Neuronal stem cell (in vitro differentiated cells): ENCODE measurements around the gene KCNAB3.
A peak's percentile ranks its signal among the peaks of the same experiment; 100 is the strongest.

Source experiments
- DNase-seq: peaks from one replicate; pipeline ENCODE4 v3.0.0-alpha.2; 2013; ENCODE audit warnings: low spot score
- H2AFZ ChIP-seq: one replicate; pipeline ENCODE4 v1.6.1; 2013; ENCODE audit warnings: mild to moderate bottlenecking, low read length, inconsistent platforms
- H2AK5ac ChIP-seq: 2 replicates; pipeline ENCODE4 v1.6.1; 2013; ENCODE audit warnings: low read depth, mild to moderate bottlenecking, inconsistent platforms, low read length, moderate library complexity, mixed read lengths
- H2BK120ac ChIP-seq: 2 replicates; pipeline ENCODE4 v1.6.1; 2013; ENCODE audit warnings: low read depth, mild to moderate bottlenecking, inconsistent platforms, low read length, moderate library complexity, mixed read lengths
- H2BK12ac ChIP-seq: one replicate; pipeline ENCODE4 v1.6.1; 2013; ENCODE audit warnings: low read length, inconsistent platforms
- H2BK15ac ChIP-seq: 2 replicates; pipeline ENCODE4 v1.6.1; 2013; ENCODE audit warnings: mild to moderate bottlenecking, low read length, inconsistent platforms, mixed read lengths
- H2BK5ac ChIP-seq: one replicate; pipeline ENCODE4 v1.6.1; 2013; ENCODE audit warnings: inconsistent platforms, mild to moderate bottlenecking, low read length, moderate library complexity
- H3K14ac ChIP-seq: one replicate; pipeline ENCODE4 v1.6.1; 2013; ENCODE audit warnings: low read length, inconsistent platforms
- H3K18ac ChIP-seq: 2 replicates; pipeline ENCODE4 v1.6.1; 2013; ENCODE audit warnings: low read length, inconsistent platforms
- H3K23ac ChIP-seq: 2 replicates; pipeline ENCODE4 v1.6.1; 2013; ENCODE audit warnings: low read depth, mild to moderate bottlenecking, mixed read lengths, low read length, inconsistent platforms; ENCODE audit not compliant: poor library complexity
- H3K27ac ChIP-seq: replicated peaks from 3 replicates; pipeline ENCODE4 v1.5.1; 2013; ENCODE audit warnings: low read length, inconsistent platforms
- H3K27me3 ChIP-seq, 3 experiments: 2 replicates each; pipeline ENCODE4 v1.6.1; 2013; ENCODE audit warnings: low read length in 3 of 3, mild to moderate bottlenecking in 2 of 3, inconsistent platforms in 1 of 3, low read depth in 1 of 3, mixed read lengths in 1 of 3, moderate library complexity in 1 of 3; ENCODE audit not compliant: control insufficient read depth in 3 of 3, insufficient read depth in 3 of 3
- H3K36me3 ChIP-seq, 2 donors: replicated peaks in 1 of 2; 2 replicates each; pipeline ENCODE4 v1.6.1; 2013; ENCODE audit warnings: low read length in 2 of 2; ENCODE audit not compliant: control insufficient read depth in 2 of 2, insufficient read depth in 2 of 2
- H3K4ac ChIP-seq: 2 replicates; pipeline ENCODE4 v1.6.1; 2013; ENCODE audit warnings: inconsistent platforms, mild to moderate bottlenecking, low read length, moderate library complexity
- H3K4me1 ChIP-seq, 2 donors: 1 replicate in 1 of 2; 2 replicates in 1 of 2; pipeline ENCODE4 v1.6.1; 2013; ENCODE audit warnings: low read length in 2 of 2, low read depth in 1 of 2; ENCODE audit not compliant: control insufficient read depth in 2 of 2, insufficient read depth in 1 of 2
- H3K4me2 ChIP-seq: one replicate; pipeline ENCODE4 v1.6.1; 2013; ENCODE audit warnings: mild to moderate bottlenecking, low read length, inconsistent platforms; ENCODE audit not compliant: insufficient read depth, poor library complexity, severe bottlenecking
- H3K4me3 ChIP-seq, 2 donors: 2 replicates each; pipeline ENCODE4 v1.5.1; 2013; ENCODE audit warnings: low read length in 2 of 2, mild to moderate bottlenecking in 2 of 2, inconsistent platforms in 1 of 2, moderate library complexity in 1 of 2
- H3K79me1 ChIP-seq: one replicate; pipeline ENCODE4 v1.6.1; 2013; ENCODE audit warnings: low read depth, mild to moderate bottlenecking, inconsistent platforms, low read length, moderate library complexity
- H3K9ac ChIP-seq: one replicate; pipeline ENCODE4 v1.6.1; 2013; ENCODE audit warnings: mild to moderate bottlenecking, low read depth, low read length, inconsistent platforms; ENCODE audit not compliant: poor library complexity
- H3K9me3 ChIP-seq, 2 donors: replicated peaks in 1 of 2; 2 replicates each; pipeline versions ENCODE3 to v1.6.1; 2013; ENCODE audit warnings: low read length in 2 of 2, mild to moderate bottlenecking in 2 of 2, inconsistent platforms in 1 of 2, low read depth in 1 of 2, mixed read lengths in 1 of 2, moderate library complexity in 1 of 2; ENCODE audit not compliant: control insufficient read depth in 2 of 2, insufficient read depth in 1 of 2
- H4K8ac ChIP-seq: one replicate; pipeline ENCODE4 v1.6.1; 2013; ENCODE audit warnings: low read depth, mild to moderate bottlenecking, inconsistent platforms, low read length, moderate library complexity
- H4K91ac ChIP-seq: one replicate; pipeline ENCODE4 v1.6.1; 2013; ENCODE audit warnings: low read length, low read depth, mild to moderate bottlenecking, inconsistent platforms; ENCODE audit not compliant: poor library complexity
- WGBS, 2 donors: extraction: QIAGEN DNeasy Blood & Tissue Kit; methylation state at CpG; one replicate each; pipeline ENCODE4 v1.1.7; 2013; ENCODE audit warnings: missing lambda C conversion rate in 2 of 2, mixed read lengths in 1 of 2; ENCODE audit not compliant: insufficient read length in 2 of 2, insufficient replicate concordance in 1 of 2; ENCODE audit errors: extremely low coverage in 2 of 2; 5-methylcytosine and 5-hydroxymethylcytosine counted together

KCNAB3 gene

GRCh38 chr17:7946441-7946840 lies 16.8 kb upstream of the KCNAB3 start:
- Histone ChIP-seq H3K9me3 (peaks cover 0 to 2% of the 10 kb centered on the region in 2 donors), H4K8ac (no peak overlapping the region), H3K14ac (no peak overlapping the region), H2BK5ac (no peak overlapping the region), H3K4me1 (no peaks in the 10 kb centered on the region), H3K9ac (no peak overlapping the region), H3K18ac (no peak overlapping the region), H2AFZ (no peak overlapping the region), H2BK15ac (no peak overlapping the region), H3K36me3 (peaks cover 52 to 83% of the 10 kb centered on the region in 2 donors), H2BK120ac (no peak overlapping the region), H3K79me1 (no peaks in the 10 kb centered on the region), H3K4me3 (no peak overlapping the region), H3K4me2 (no peak overlapping the region), H3K27ac (no peak overlapping the region), H4K91ac (no peak overlapping the region), H3K23ac (no peak overlapping the region), H3K27me3 (peaks cover 0 to 2% (median 0%) of the 10 kb centered on the region in 3 experiments), H2BK12ac (no peak overlapping the region), H3K4ac (no peak overlapping the region), H2AK5ac (no peak overlapping the region)
- DNase-seq: no peak
- WGBS, 2 donors: no CpG with 5 or more reads among the region's 5 CpGs

- H3K18ac ChIP-seq: no peak overlapping the region
- no peak overlapping the region for H3K4me2 ChIP-seq
- H3K79me1 ChIP-seq: no peaks in the 10 kb centered on the region
- no peak overlapping the region for H2AK5ac ChIP-seq
- no CpG with 5 or more reads among the region's 7 CpGs for WGBS, 2 donors
- H3K14ac ChIP-seq: no peak overlapping the region
- no peak overlapping the region for H2AFZ ChIP-seq
- H3K4me1 ChIP-seq: no peaks in the 10 kb centered on the region
- H3K27ac ChIP-seq: no peak overlapping the region
- H3K9me3 ChIP-seq: peaks cover 0 to 2% of the 10 kb centered on the region in 2 donors
- peaks cover 55 to 91% of the 10 kb centered on the region in 2 donors for H3K36me3 ChIP-seq
- DNase-seq: no peak
- H3K23ac ChIP-seq: no peak overlapping the region
- no peak overlapping the region for H4K91ac ChIP-seq
- no peak overlapping the region for H3K9ac ChIP-seq
- H2BK120ac ChIP-seq: no peak overlapping the region
- H2BK15ac ChIP-seq: no peak overlapping the region
- no peak overlapping the region for H3K4me3 ChIP-seq
- H3K4ac ChIP-seq: no peak overlapping the region
- H3K27me3 ChIP-seq: peaks cover 0 to 2% (median 0%) of the 10 kb centered on the region in 3 experiments
- H2BK5ac ChIP-seq: no peak overlapping the region
- H4K8ac ChIP-seq: no peak overlapping the region
- H2BK12ac ChIP-seq: no peak overlapping the region
Observed at GRCh38 chr17:7945651-7946050, 16.0 kb upstream of the KCNAB3 start.

GRCh38 chr17:7944326-7944725 lies 14.7 kb upstream of the KCNAB3 start:
- Histone ChIP-seq H3K4me3 (no peak overlapping the region), H3K23ac (no peak overlapping the region), H3K4me2 (no peak overlapping the region), H2BK5ac (no peak overlapping the region), H4K8ac (no peak overlapping the region), H3K9ac (no peak overlapping the region), H3K4me1 (no peaks in the 10 kb centered on the region), H3K4ac (no peak overlapping the region), H2AFZ (no peak overlapping the region), H3K27ac (no peak overlapping the region), H2AK5ac (no peak overlapping the region), H4K91ac (no peak overlapping the region), H3K36me3 (peaks cover 62 to 91% of the 10 kb centered on the region in 2 donors), H3K79me1 (peaks cover under 1% of the 10 kb centered on the region), H2BK120ac (no peak overlapping the region), H3K9me3 (peaks cover 0 to 2% of the 10 kb centered on the region in 2 donors), H3K27me3 (peaks cover 0 to 2% (median 0%) of the 10 kb centered on the region in 3 experiments), H3K18ac (no peak overlapping the region), H2BK15ac (no peak overlapping the region), H3K14ac (no peak overlapping the region), H2BK12ac (no peak overlapping the region)
- DNase-seq: no peak
- no CpG with 5 or more reads among the region's 9 CpGs for WGBS, 2 donors

GRCh38 chr17:7943291-7943690 lies 13.6 kb upstream of the KCNAB3 start:
- Histone ChIP-seq H3K9ac (peak overlapping the region; percentile 38), H3K27ac (no peak overlapping the region), H3K18ac (no peak overlapping the region), H2BK120ac (no peak overlapping the region), H3K23ac (no peak overlapping the region), H2AK5ac (no peak overlapping the region), H2BK5ac (no peak overlapping the region), H4K8ac (no peak overlapping the region), H3K4me3 (no peak overlapping the region), H3K14ac (no peak overlapping the region), H3K9me3 (no peaks in the 10 kb centered on the region), H2AFZ (no peak overlapping the region), H3K27me3 (no peaks in the 10 kb centered on the region), H3K79me1 (peaks cover 2% of the 10 kb centered on the region), H3K36me3 (peaks cover 57 to 91% of the 10 kb centered on the region in 2 donors), H4K91ac (no peak overlapping the region), H3K4me2 (no peak overlapping the region), H2BK15ac (no peak overlapping the region), H3K4ac (no peak overlapping the region), H3K4me1 (no peaks in the 10 kb centered on the region), H2BK12ac (no peak overlapping the region)
- DNase-seq: no peak
- no CpG with 5 or more reads among the region's 13 CpGs for WGBS, 2 donors
